Right lung (tissue), 10 donors: ENCODE results near the gene FAM184A. TPM values are rescaled to one million over a fixed set of nuclear protein-coding genes. Genes with fewer than 3 reads are reported as not detected.
A peak's percentile ranks its signal among the peaks of the same experiment; 100 is the strongest.
"Not testable (repeated sequence)": the region's sequence is repeated elsewhere in the genome, so short reads cannot be mapped to it uniquely, and the experiment has no call there.

Source experiments
- DNase-seq, 2 donors: peaks; one replicate each; pipeline ENCODE4 v3.0.0-alpha.2; 2013
- long read RNA-seq, 8 donors: transcript quantifications; one replicate each; lab custom pipeline, GENCODE V29; 2026
- polyA plus RNA-seq, 5 donors: library from polyadenylated mRNA; unstranded; fragments of 120-200 nt; gene quantifications; one replicate each; pipeline versions ENCODE4 v1.2.1 to v1.2.3, GENCODE V29; 2013; ENCODE audit warnings: inconsistent platforms in 1 of 5, low replicate concordance in 1 of 5; ENCODE audit not compliant: insufficient read length in 5 of 5, insufficient read depth in 1 of 5

FAM184A gene, protein sequence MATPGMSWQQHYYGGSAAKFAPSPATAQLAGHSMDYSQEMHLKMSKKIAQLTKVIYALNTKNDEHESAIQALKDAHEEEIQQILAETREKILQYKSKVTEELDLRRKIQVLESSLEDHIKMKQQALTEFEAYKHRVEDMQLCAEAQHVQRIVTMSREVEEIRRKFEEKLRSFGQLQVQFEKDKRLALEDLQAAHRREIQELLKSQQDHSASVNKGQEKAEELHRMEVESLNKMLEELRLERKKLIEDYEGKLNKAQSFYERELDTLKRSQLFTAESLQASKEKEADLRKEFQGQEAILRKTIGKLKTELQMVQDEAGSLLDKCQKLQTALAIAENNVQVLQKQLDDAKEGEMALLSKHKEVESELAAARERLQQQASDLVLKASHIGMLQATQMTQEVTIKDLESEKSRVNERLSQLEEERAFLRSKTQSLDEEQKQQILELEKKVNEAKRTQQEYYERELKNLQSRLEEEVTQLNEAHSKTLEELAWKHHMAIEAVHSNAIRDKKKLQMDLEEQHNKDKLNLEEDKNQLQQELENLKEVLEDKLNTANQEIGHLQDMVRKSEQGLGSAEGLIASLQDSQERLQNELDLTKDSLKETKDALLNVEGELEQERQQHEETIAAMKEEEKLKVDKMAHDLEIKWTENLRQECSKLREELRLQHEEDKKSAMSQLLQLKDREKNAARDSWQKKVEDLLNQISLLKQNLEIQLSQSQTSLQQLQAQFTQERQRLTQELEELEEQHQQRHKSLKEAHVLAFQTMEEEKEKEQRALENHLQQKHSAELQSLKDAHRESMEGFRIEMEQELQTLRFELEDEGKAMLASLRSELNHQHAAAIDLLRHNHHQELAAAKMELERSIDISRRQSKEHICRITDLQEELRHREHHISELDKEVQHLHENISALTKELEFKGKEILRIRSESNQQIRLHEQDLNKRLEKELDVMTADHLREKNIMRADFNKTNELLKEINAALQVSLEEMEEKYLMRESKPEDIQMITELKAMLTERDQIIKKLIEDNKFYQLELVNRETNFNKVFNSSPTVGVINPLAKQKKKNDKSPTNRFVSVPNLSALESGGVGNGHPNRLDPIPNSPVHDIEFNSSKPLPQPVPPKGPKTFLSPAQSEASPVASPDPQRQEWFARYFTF
- polyA plus RNA-seq = 100 to 1,000 TPM in 1 of 5 donors, 10 to 100 TPM in 4; 62.5 to 123 (median 89.6) TPM
- long read RNA-seq, donor 1, full-length matches to known transcripts = 4 of 23 reads
- long read RNA-seq, donor 1, partial matches to known transcripts = 19 of 23 reads
- long read RNA-seq, donor 1, other reads (novel, unspliced or antisense) = 0 of 23 reads
- long read RNA-seq, donor 2, full-length matches to known transcripts = 3 of 3 reads
- long read RNA-seq, donor 2, partial matches to known transcripts = 0 of 3 reads
- long read RNA-seq, donor 2, other reads (novel, unspliced or antisense) = 0 of 3 reads
- long read RNA-seq, donor 3, transcript FAM184A-208 (2 exons, 2,515 nt) = major isoform, 5 of 5 reads
- long read RNA-seq, donor 3, partial matches to known transcripts = 0 of 5 reads
- long read RNA-seq, donor 3, other reads (novel, unspliced or antisense) = 0 of 5 reads
- long read RNA-seq, donor 4, full-length matches to known transcripts = 5 of 36 reads
- long read RNA-seq, donor 4, partial matches to known transcripts = 31 of 36 reads
- long read RNA-seq, donor 4, other reads (novel, unspliced or antisense) = 0 of 36 reads
- long read RNA-seq, donor 5, full-length matches to known transcripts = 1 of 19 reads
- long read RNA-seq, donor 5, partial matches to known transcripts = 18 of 19 reads
- long read RNA-seq, donor 5, other reads (novel, unspliced or antisense) = 0 of 19 reads
- long read RNA-seq, donor 6, full-length matches to known transcripts = 7 of 70 reads
- long read RNA-seq, donor 6, partial matches to known transcripts = 63 of 70 reads
- long read RNA-seq, donor 6, other reads (novel, unspliced or antisense) = 0 of 70 reads
- long read RNA-seq, donor 7, full-length matches to known transcripts = 3 of 16 reads
- long read RNA-seq, donor 7, partial matches to known transcripts = 13 of 16 reads
- long read RNA-seq, donor 7, other reads (novel, unspliced or antisense) = 0 of 16 reads
- long read RNA-seq, donor 8 = 0 reads

GRCh38 chr6:119078376-119079282 lies at the start of gene FAM184A:
FAM184A (minus strand) TSS chr6:119078664; CDS start chr6:119078299, 365 bp downstream.
- DNase-seq = peak; percentile 73 to 77

DNA sequence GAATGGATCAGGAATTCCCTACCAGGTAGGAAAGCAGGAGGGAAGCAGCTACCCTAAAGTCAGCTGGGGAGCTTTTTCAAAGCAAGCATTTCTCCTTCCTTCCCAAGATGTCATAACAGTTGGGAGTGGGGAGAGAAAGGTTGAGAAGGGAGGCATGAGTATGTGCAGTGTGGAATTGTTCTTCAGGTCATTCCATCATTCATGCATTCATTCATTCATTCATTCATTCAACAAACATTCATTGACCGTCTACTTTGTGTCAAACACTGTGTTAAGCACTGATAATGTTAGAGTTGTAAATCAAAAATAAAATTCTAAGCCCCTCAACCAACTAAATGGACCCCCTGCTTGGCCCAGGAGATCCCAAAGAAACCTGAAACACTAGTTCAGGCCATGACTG lies 49.2 kb upstream of the FAM184A start:
- no peak for DNase-seq

GRCh38 chr6:119126826-119127225 lies 48.4 kb upstream of the FAM184A start:
- no peak for DNase-seq

- DNase-seq = no peak
These were observed 47.7 kb upstream of the FAM184A start for GRCh38 chr6:119126140-119126539.

GRCh38 chr6:119125576-119125975 lies 47.1 kb upstream of the FAM184A start:
- DNase-seq = no peak

- DNase-seq = no peak
These were observed 45.8 kb upstream of the FAM184A start for GRCh38 chr6:119124079-119124824.

GRCh38 chr6:119122336-119122735 lies 43.9 kb upstream of the FAM184A start:
- DNase-seq = no peak

- no peak for DNase-seq
These were observed 42.9 kb upstream of the FAM184A start for GRCh38 chr6:119121367-119121766.

- DNase-seq = peak in 1 of 2 donors; percentile 13
These were observed 41.5 kb upstream of the FAM184A start for GRCh38 chr6:119119989-119120388.

DNA sequence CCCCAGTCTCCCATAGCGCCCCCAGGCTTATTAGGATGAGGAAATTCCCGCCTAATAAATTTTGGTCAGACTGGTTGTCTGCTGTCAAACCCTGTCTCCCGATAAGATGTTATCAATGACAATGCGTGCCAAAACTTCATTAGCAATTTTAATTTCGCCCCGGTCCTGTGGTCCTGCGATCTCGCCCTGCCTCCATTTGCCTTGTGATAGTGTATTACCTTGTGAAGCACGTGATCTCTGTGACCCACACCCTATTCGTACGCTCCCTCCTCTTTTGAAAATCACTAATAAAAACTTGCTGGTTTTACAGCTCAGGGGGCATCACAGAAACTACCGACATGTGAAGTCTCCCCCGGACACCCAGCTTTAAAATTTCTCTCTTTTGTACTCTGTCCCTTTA lies 40.6 kb upstream of the FAM184A start:
- not testable (repeated sequence) for DNase-seq

GRCh38 chr6:119116712-119117281 lies 38.3 kb upstream of the FAM184A start:
- no peak for DNase-seq

DNA sequence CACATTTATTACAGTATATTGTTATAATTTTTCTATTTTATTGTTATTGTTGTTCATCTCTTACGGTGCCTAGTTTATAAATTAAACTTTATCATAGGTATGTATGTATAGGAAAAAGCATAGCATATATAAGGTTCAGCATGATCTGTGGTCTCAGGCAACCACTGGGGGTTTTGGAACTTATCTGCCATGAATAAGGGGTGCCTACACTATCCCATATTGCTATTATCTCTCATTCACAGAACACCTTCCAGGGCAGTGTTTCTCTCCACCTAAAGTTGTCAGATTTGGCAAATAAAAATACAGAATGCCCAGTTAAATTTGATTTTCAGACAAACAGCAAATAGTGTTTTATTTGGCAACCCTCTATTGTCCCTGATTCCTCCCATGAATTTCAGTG lies 35.5 kb upstream of the FAM184A start:
- no peak for DNase-seq

DNA sequence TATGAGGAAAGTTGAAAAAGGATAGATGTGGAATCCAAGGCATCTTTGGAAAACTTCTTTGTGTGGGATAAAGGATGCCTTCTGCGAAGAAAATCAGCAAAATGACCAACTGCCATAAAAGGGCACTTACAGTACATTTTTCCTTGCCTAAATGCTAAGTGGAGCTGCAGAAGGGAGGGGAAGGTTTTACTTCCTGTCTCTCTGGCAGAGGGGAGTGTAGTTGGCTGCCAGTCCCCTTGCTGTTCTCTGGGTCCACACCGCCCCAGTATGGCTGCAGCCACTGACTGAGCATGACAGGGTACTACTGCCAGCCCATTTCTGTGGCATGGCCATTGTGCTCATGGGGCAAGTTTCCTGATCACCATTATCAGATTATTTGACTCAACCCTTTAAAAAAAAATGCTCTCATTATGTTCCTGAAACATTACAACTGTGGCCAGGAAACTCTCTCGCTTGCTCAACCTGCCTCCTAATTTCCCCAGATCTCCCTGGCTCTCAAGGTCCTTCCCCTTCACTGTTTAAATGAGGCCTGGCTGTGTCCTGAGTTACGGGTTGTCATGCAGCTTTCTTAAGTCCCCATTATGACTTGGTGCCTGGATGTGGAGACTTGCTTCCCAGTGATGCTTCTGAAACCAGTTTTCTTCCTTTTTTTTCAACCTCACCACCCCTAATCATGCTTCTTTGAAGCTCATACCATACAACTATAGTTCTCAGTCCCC lies 34.5 kb upstream of the FAM184A start:
- DNase-seq = no peak

- peak; percentile 49 to 69 for DNase-seq
These were observed 32.4 kb upstream of the FAM184A start for GRCh38 chr6:119110601-119111548.

DNA sequence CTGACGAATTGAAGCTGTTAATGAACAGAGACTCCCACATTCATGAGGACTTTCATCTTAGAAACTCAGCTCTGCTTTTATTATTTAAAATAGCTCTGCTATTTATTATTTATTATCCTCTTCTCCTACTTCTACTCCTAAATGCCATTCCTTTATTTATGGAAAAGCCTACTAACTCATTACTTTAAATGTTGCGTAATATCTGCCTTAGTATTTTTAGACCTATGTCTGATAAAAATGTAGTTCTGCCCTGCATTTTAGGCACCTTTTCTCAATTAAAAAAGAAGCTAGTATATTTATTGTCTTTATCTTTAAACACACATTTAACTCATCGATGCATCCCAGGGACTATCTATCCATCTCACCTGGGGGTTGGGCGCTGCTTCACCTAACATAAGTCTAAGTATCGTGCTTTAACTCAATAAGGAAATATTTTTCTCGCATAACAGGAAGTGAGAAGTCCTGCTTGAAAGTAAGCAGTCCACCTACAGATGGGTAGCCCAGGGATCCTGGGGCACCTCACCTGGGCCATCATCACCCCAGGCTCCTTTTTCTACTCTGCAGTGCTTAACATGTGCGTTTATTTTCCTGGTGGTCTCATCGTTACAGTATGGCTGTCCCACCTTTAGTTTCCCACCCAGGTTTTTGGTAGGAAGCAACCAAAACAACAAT lies 31.3 kb upstream of the FAM184A start:
- no peak for DNase-seq
